Astrocyte (in vitro differentiated cells and primary cell): Measurements from ENCODE around the gene GNG2. TPM values are rescaled to one million over a fixed set of nuclear protein-coding genes. Genes with fewer than 3 reads are reported as not detected.

ENCODE experiments used
- DNase-seq: peaks from one replicate; pipeline ENCODE4 v3.0.0-alpha.2; 2010; ENCODE audit warnings: low read depth
- FAIRE-seq: peaks from 2 replicates; lab custom pipeline; 2011; peaks lifted over from hg19 to GRCh38; lab: Jason Lieb, UNC
- H2AFZ ChIP-seq: 2 replicates; pipeline ENCODE4 v1.6.0; 2012; ENCODE audit warnings: low read depth, low read length, inconsistent platforms
- H3K27ac ChIP-seq: 2 replicates; pipeline ENCODE4 v1.5.1; 2011; ENCODE audit warnings: low read depth, low read length, inconsistent platforms
- H3K27me3 ChIP-seq: 2 replicates; pipeline ENCODE4 v1.6.0; 2011; ENCODE audit warnings: low read length, inconsistent platforms; ENCODE audit not compliant: insufficient read depth
- H3K36me3 ChIP-seq: 2 replicates; pipeline ENCODE4 v1.5.1; 2011; ENCODE audit warnings: low read length, inconsistent platforms; ENCODE audit not compliant: insufficient read depth
- H3K4me1 ChIP-seq: 2 replicates; pipeline ENCODE4 v1.5.1; 2011; ENCODE audit warnings: low read length, inconsistent platforms; ENCODE audit not compliant: insufficient read depth
- H3K4me2 ChIP-seq: 2 replicates; pipeline ENCODE4 v1.6.0; 2012; ENCODE audit warnings: low read length, inconsistent platforms
- H3K4me3 ChIP-seq: 2 replicates; pipeline ENCODE4 v1.5.1; 2011; ENCODE audit warnings: low read depth, mild to moderate bottlenecking, low read length, inconsistent platforms; ENCODE audit not compliant: insufficient read depth
- H3K79me2 ChIP-seq: 2 replicates; pipeline ENCODE4 v1.6.0; 2012; ENCODE audit warnings: mild to moderate bottlenecking, low read length, inconsistent platforms; ENCODE audit not compliant: insufficient read depth
- H3K9ac ChIP-seq: 2 replicates; pipeline ENCODE4 v1.6.0; 2012; ENCODE audit warnings: mild to moderate bottlenecking, low read length, inconsistent platforms
- H3K9me3 ChIP-seq: 2 replicates; pipeline ENCODE4 v1.5.1; 2012; ENCODE audit warnings: low read depth, mild to moderate bottlenecking, low read length, inconsistent platforms; ENCODE audit not compliant: insufficient read depth
- H4K20me1 ChIP-seq: 2 replicates; pipeline ENCODE4 v1.6.0; 2012; ENCODE audit warnings: low read length, inconsistent platforms; ENCODE audit not compliant: insufficient read depth
- H3K27ac Mint-ChIP-seq: one replicate; pipeline ENCODE4 v1.8.0; 2021; ENCODE audit warnings: mild to moderate bottlenecking, mixed read lengths; ENCODE audit not compliant: unreplicated experiment
- H3K27me3 Mint-ChIP-seq: one replicate; pipeline ENCODE4 v1.8.0; 2021; ENCODE audit warnings: low read depth, mixed read lengths; ENCODE audit not compliant: unreplicated experiment
- H3K36me3 Mint-ChIP-seq: one replicate; pipeline ENCODE4 v1.8.0; 2021; ENCODE audit warnings: low read depth, mixed read lengths; ENCODE audit not compliant: unreplicated experiment
- H3K4me1 Mint-ChIP-seq: one replicate; pipeline ENCODE4 v1.8.0; 2021; ENCODE audit warnings: low read depth, mixed read lengths; ENCODE audit not compliant: unreplicated experiment
- H3K4me3 Mint-ChIP-seq: one replicate; pipeline ENCODE4 v1.8.0; 2021; ENCODE audit warnings: mild to moderate bottlenecking, moderate library complexity, mixed read lengths; ENCODE audit not compliant: unreplicated experiment
- H3K9me3 Mint-ChIP-seq: one replicate; pipeline ENCODE4 v1.8.0; 2021; ENCODE audit warnings: mild to moderate bottlenecking, mixed read lengths; ENCODE audit not compliant: unreplicated experiment
- CTCF ChIP-seq: IDR thresholded peaks from 2 replicates; pipeline ENCODE4 v1.5.1; 2011; ENCODE audit warnings: low read depth, mild to moderate bottlenecking, inconsistent platforms, low read length, moderate library complexity; ENCODE audit not compliant: insufficient read depth
- EZH2 ChIP-seq: IDR thresholded peaks from 2 replicates; pipeline ENCODE4 v1.6.1; 2012; ENCODE audit warnings: mild to moderate bottlenecking, low read length, inconsistent platforms; ENCODE audit not compliant: insufficient read depth
- total RNA-seq: library from RNA; stranded (reverse); gene quantifications from 2 replicates; pipeline ENCODE4 v1.2.1, GENCODE V29; 2021

The GNG2 gene
- total RNA-seq, 1 donor from 2014 or later, result 7.3 TPM

- no peak overlapping the region for H3K4me2 ChIP-seq
- H2AFZ ChIP-seq, result no peak overlapping the region
- Mint-ChIP-seq H3K9me3 (peaks cover 12% of the 10 kb centered on the region), H3K27ac (no peak overlapping the region), H3K4me1 (peaks cover 15% of the 10 kb centered on the region), H3K4me3 (no peak overlapping the region), H3K36me3 (peaks cover 8% of the 10 kb centered on the region), H3K27me3 (no peaks in the 10 kb centered on the region)
- H4K20me1 ChIP-seq, result no peaks in the 10 kb centered on the region
- H3K36me3 ChIP-seq, result no peaks in the 10 kb centered on the region
- H3K4me3 ChIP-seq, result no peak overlapping the region
- no peaks in the 10 kb centered on the region for H3K79me2 ChIP-seq
- TF ChIP-seq EZH2 (no peak), CTCF (no peak)
- DNase-seq (no peak), FAIRE-seq (no peak)
- H3K9ac ChIP-seq, result no peak overlapping the region
- no peak overlapping the region for H3K27ac ChIP-seq
- no peaks in the 10 kb centered on the region for H3K4me1 ChIP-seq
- H3K27me3 ChIP-seq, result no peaks in the 10 kb centered on the region
- peaks cover 7% of the 10 kb centered on the region for H3K9me3 ChIP-seq
Measured at GRCh38 chr14:51960866-51961265, 100.5 kb downstream of the GNG2 start.

- no peaks in the 10 kb centered on the region for H3K79me2 ChIP-seq
- peaks cover 7% of the 10 kb centered on the region for H3K9me3 ChIP-seq
- no peak overlapping the region for H3K4me2 ChIP-seq
- no peak overlapping the region for H3K27ac ChIP-seq
- H3K27me3 ChIP-seq, result no peaks in the 10 kb centered on the region
- TF ChIP-seq CTCF (no peak), EZH2 (no peak)
- peaks cover 8% of the 10 kb centered on the region for H3K9me3 Mint-ChIP-seq
- H3K27me3 Mint-ChIP-seq, result no peaks in the 10 kb centered on the region
- peaks cover 8% of the 10 kb centered on the region for H3K36me3 Mint-ChIP-seq
- H3K4me1 ChIP-seq, result no peaks in the 10 kb centered on the region
- peak overlapping the region; percentile 37 for H3K4me3 Mint-ChIP-seq
- no peaks in the 10 kb centered on the region for H4K20me1 ChIP-seq
- H3K4me1 Mint-ChIP-seq, result peaks cover 18% of the 10 kb centered on the region
- no peak overlapping the region for H3K4me3 ChIP-seq
- FAIRE-seq (peak; percentile 54), DNase-seq (peak; percentile 23)
- H3K36me3 ChIP-seq, result no peaks in the 10 kb centered on the region
- no peak overlapping the region for H3K9ac ChIP-seq
- H2AFZ ChIP-seq, result no peak overlapping the region
- peak overlapping the region; percentile 9 for H3K27ac Mint-ChIP-seq
Measured at GRCh38 chr14:51962711-51963110, 102.3 kb downstream of the GNG2 start.

- no peak overlapping the region for H3K9ac ChIP-seq
- no peak overlapping the region for H3K4me3 ChIP-seq
- Mint-ChIP-seq H3K27me3 (no peaks in the 10 kb centered on the region), H3K9me3 (peaks cover 8% of the 10 kb centered on the region), H3K4me3 (no peak overlapping the region), H3K4me1 (peaks cover 18% of the 10 kb centered on the region), H3K36me3 (peaks cover 5% of the 10 kb centered on the region), H3K27ac (no peak overlapping the region)
- FAIRE-seq (peak; percentile 39), DNase-seq (peak; percentile 23)
- H3K4me1 ChIP-seq, result no peaks in the 10 kb centered on the region
- H3K27ac ChIP-seq, result no peak overlapping the region
- no peaks in the 10 kb centered on the region for H4K20me1 ChIP-seq
- no peak overlapping the region for H2AFZ ChIP-seq
- no peaks in the 10 kb centered on the region for H3K36me3 ChIP-seq
- no peak for TF ChIP-seq CTCF
- no peak for TF ChIP-seq EZH2
- H3K9me3 ChIP-seq, result peaks cover 7% of the 10 kb centered on the region
- no peaks in the 10 kb centered on the region for H3K79me2 ChIP-seq
- H3K27me3 ChIP-seq, result no peaks in the 10 kb centered on the region
- peak overlapping the region; percentile 28 for H3K4me2 ChIP-seq
Measured at GRCh38 chr14:51963286-51963685, 102.9 kb downstream of the GNG2 start.
